ENCODE measurements around the gene SLC47A2. TPM values are rescaled to one million over a fixed set of nuclear protein-coding genes. Genes with fewer than 3 reads are reported as not detected.

SLC47A2 gene
- total RNA-seq, 2 donors from 2014 or later: 0.16 to 0.25 TPM

GRCh38 chr17:19760746-19761145, 44.4 kb upstream of the SLC47A2 start:
- Histone ChIP-seq H3K27ac (no peak overlapping the region), H3K9ac (ENCODE audit: low read depth in 2 of 2, low read length in 2 of 2) (no peak overlapping the region), H3K36me3 (no peaks in the 10 kb centered on the region), H3K4me3 (no peak overlapping the region), H3K4me1 (no peaks in the 10 kb centered on the region), H3K27me3 (no peaks in the 10 kb centered on the region), H3K9me3 (no peaks in the 10 kb centered on the region)
- no peak for DNase-seq
- intact Hi-C loops (cut with DNase I): loop anchor here (10.0 kb wide), 1 partner anchor 396 kb away; the partner anchor contains the start of gene B9D1
- no peak for TF ChIP-seq CTCF (IDR thresholded peaks at IDR 0.05)

- no peaks in the 10 kb centered on the region for H3K9me3 ChIP-seq
- H3K27ac ChIP-seq: no peak overlapping the region
- intact Hi-C loops (cut with DNase I): loop anchor here (10.0 kb wide), 2 partner anchors 105 to 395 kb away; partner anchors contain the start of gene B9D1
- H3K4me3 ChIP-seq: no peak overlapping the region
- H3K9ac ChIP-seq (ENCODE audit: low read depth in 2 of 2, low read length in 2 of 2): no peak overlapping the region
- DNase-seq: no peak
- no peaks in the 10 kb centered on the region for H3K4me1 ChIP-seq
- no peaks in the 10 kb centered on the region for H3K36me3 ChIP-seq
- H3K27me3 ChIP-seq: no peaks in the 10 kb centered on the region
- no peak for TF ChIP-seq CTCF (IDR thresholded peaks at IDR 0.05)
Observed at GRCh38 chr17:19759568-19760549, 43.5 kb upstream of the SLC47A2 start.

GRCh38 chr17:19757536-19758180, 41.3 kb upstream of the SLC47A2 start:
- intact Hi-C loops (cut with DNase I): loop anchor here (10.0 kb wide), 1 partner anchor 103 kb away; no protein-coding TSS in a partner anchor

GRCh38 chr17:19756546-19756945, 40.2 kb upstream of the SLC47A2 start:
- no peak for TF ChIP-seq CTCF (IDR thresholded peaks at IDR 0.05)
- H3K9me3 ChIP-seq: no peaks in the 10 kb centered on the region
- no peak for DNase-seq
- H3K27me3 ChIP-seq: no peaks in the 10 kb centered on the region
- H3K36me3 ChIP-seq: no peaks in the 10 kb centered on the region
- no peak overlapping the region for H3K9ac ChIP-seq (ENCODE audit: low read depth in 2 of 2, low read length in 2 of 2)
- no peak overlapping the region for H3K4me3 ChIP-seq
- no peaks in the 10 kb centered on the region for H3K4me1 ChIP-seq
- intact Hi-C loops (cut with DNase I): loop anchor here (10.0 kb wide), 1 partner anchor 102 kb away; no protein-coding TSS in a partner anchor
- no peak overlapping the region for H3K27ac ChIP-seq

More at GRCh38 chr17:19757536-19758180, 41.3 kb upstream of the SLC47A2 start:
- Histone ChIP-seq H3K9me3 (no peaks in the 10 kb centered on the region), H3K4me3 (no peak overlapping the region), H3K9ac (ENCODE audit: low read depth in 2 of 2, low read length in 2 of 2) (no peak overlapping the region), H3K27me3 (no peaks in the 10 kb centered on the region), H3K27ac (no peak overlapping the region), H3K36me3 (no peaks in the 10 kb centered on the region), H3K4me1 (no peaks in the 10 kb centered on the region)
- no peak for TF ChIP-seq CTCF (IDR thresholded peaks at IDR 0.05)
- no peak for DNase-seq

- H3K9ac ChIP-seq (ENCODE audit: low read depth in 2 of 2, low read length in 2 of 2): no peak overlapping the region
- H3K27ac ChIP-seq: no peak overlapping the region
- H3K9me3 ChIP-seq: no peaks in the 10 kb centered on the region
- H3K36me3 ChIP-seq: no peaks in the 10 kb centered on the region
- intact Hi-C loops (cut with DNase I): loop anchor here (10.0 kb wide), 1 partner anchor 101 kb away; no protein-coding TSS in a partner anchor
- peak; percentile 14 for DNase-seq
- no peak overlapping the region for H3K4me3 ChIP-seq
- no peaks in the 10 kb centered on the region for H3K4me1 ChIP-seq
- H3K27me3 ChIP-seq: no peaks in the 10 kb centered on the region
- TF ChIP-seq CTCF (IDR thresholded peaks at IDR 0.05): no peak
Observed at GRCh38 chr17:19755821-19756510, 39.6 kb upstream of the SLC47A2 start.

Data from colonic mucosa (tissue), 4 donors.